Activated CD4-positive, alpha-beta T cell treated with anti-CD3 and anti-CD28 coated beads, Interleukin-2, amount 50 U/mL, for 4 hours (primary cell): ENCODE measurements around the gene IL18R1.

Experiments
- DNase-seq, 2 experiments: peaks; one replicate each; pipeline ENCODE4 v3.0.0-alpha.2; 2020

IL18R1 gene

DNA sequence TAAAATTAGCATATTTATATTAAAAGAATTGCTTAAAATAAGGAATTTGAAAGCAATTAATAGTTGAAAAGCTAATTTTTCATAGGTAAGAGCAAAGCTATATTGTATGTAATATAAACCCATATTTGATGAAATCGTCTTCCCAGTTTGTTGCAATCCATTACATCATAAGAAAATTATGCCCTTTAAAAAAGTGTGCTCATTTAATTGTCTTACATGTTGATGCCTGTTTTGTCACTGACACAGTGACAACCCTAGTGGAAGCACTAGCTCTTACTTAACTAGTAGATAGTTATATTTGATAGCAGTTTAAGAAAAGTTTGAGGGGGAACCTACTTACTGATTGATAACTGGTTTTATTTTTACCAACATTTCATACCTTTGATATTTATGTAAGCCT is 37.3 kb downstream of the IL18R1 start:
- no peak for DNase-seq

DNA sequence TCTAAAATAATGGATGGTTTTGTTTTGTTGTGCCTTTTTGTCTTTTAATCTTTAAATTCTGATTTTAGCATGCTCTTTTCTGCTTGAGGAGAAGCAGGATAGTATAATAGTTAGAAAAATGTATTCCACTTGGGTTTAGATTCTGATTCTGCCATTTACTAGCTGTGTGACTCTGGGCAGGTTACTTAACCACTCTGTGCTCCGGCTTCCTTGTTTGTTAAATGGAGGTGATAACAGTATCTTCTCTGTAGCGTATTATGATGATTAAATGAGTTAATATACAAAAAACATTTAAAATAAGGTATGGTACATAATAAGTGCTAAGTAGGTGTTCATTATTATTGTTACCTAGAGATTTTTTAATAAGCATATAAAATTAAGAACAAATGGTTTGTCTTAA is 40.4 kb downstream of the IL18R1 start:
- no peak for DNase-seq

DNA sequence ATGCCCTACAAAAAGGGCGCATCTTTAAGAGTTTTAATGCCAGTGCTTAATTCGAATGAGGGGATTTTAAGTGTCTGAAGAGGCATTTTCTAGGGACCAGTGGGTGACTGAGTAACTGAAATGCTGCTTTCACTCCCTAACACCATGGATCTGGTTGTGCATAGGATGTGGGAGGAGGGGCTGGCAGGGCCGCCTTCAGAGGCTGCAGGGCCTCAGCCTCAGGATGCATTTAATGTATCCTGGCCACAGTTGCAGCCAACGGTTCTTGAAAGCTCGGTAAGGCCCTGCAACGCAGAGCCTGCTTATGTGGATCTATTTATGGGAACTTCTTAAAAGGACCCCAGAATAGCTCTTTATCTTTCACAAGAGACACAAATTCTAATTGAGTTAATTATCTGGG is 41.6 kb downstream of the IL18R1 start:
- DNase-seq: no peak

DNA sequence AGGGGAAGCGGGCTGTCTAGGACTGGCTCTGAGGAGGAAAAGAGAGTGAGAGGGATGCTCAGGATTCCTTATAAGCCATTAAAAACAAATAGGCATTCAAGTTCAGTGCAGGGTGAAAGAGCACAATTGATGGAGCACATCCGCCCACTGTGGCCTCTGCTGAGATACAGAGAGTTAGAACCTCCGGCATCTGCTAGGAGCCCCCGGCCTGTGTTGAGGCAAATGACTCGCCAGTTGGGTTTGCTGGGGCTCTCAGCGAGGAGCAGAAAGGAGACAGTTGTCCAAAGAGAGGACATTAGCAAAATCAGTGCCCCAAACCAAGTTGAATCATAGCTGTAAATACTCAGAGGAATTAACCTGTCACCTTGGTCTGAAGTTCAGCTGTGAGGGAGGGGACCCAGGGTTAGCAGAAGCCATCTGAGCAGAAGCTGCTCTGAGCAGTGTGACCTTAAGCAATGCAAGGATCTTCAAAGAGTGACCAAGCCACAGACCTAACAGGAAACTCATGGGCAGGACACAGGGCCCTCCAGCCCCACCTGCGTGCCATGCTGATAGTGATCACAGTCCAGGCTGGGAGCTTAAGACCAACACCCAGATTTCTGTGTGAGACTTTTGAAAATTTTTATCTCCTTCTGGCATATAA is 44.0 kb downstream of the IL18R1 start:
- no peak for DNase-seq

DNA sequence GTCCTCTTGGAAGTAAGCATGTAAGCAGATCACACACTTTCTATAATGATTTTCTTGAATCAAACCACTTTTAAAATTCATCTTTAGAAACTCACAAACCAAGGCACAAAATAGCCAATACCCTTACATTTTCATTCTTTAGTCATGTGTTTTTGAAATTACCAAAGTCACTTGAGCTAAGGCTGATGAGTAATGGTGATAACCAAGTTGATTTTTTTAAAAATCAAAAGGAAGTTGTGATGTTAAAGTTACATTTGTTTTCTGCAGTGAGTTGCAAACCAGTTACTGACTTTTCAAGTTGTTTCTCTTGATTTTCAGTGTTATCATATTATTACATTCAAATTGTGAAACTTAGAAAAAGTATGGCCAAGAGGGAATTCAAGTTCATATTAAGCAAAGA is 45.9 kb downstream of the IL18R1 start:
- no peak for DNase-seq

DNA sequence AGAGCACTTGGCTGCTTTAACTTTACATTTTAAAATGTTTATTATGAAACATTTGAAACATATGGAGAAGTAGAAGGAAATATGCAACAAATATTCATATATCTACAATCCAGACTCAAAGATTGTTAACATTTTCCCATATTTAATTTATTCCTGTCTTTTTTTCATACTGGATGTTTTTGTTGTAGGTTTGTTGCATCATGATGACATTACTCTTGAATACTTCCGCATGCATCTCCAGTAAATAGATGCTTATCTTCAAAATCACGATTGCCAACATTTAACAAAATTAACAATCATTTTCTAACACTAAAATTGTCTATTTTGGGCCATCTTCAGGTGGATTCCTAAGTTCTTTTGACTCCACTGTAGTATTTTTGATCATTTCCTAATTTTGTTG is 46.3 kb downstream of the IL18R1 start:
- DNase-seq: no peak

DNA sequence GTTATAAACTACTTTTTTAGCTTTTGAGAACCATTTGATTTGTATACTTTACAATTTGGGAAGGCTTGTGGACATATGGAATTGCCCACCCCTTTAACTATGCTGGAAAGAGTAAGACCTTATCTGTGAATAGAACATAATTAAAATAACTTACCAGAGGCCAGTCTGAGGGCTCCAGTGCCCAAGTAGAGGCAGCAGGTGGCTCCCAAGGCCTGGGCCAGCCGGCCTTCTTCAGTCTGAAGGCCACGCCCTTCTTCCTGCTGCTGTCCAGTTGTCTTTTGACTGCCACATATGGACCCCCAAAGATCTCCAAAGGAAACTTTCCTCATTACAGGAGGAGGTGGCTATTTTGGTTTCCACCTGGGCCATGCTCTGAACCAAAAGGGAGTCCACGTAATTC is 55.4 kb downstream of the IL18R1 start:
- DNase-seq: no peak

DNA sequence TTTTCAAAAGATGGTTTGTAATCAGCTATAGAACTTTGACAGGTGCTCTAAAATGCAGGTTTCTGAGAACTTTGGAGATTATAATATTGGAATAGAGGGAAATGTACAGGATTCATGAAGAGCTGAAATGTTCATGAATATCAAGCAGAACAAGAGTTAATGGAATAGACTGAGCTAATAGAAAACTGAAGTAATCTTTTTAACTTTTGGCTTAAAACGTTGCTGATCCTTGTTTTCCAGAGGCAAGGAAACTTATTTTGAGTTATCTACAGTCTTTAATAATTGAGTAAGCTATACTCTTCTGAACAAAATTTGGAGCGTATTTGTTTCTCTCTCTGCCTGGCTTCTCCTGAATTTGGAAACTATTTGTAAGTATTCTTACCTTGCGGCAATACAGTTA is 56.6 kb downstream of the IL18R1 start:
- no peak for DNase-seq

DNA sequence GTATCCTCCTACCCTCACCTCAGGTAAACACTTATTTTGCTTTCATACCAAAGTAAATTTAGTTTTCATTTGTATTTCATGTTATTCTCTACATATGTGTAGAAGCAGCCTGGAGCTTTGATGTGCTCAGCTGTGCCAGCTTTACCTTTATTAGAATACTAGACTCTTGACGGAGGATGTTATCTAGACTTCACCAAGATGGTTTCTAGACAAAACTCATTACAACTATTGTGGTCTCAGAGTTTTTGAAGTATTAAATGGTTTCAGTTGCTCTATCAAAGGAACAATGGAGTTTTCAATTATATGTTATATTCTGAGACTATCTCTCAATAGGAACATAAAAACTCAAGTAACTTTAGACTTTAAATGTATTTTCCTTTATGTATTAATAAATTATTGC is 62.4 kb downstream of the IL18R1 start:
- DNase-seq: no peak

DNA sequence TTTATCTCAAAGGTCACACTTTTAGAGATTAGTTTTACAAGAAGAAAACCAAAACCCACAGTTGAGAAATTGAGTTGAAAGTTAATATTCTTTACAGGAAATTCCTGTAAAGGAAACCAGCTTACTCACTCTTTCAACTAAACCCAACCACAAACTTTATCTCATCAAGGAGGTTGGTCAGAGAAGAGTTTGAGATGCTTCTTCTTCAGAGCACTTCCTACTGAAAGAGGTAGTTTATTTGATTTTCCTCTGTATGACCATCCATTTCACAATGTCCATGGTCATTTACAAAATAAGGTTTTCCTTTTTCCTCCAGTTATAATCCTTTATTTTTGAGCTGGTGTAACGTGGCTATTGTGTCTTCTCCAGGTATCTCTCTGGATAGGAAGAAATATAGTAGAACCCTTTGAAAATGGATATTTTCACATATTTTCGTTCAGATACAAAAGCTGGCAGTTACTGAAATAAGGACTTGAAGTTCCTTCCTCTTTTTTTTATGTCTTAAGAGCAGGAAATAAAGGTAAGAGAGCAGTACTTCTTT is 62.9 kb downstream of the IL18R1 start:
- DNase-seq: no peak

DNA sequence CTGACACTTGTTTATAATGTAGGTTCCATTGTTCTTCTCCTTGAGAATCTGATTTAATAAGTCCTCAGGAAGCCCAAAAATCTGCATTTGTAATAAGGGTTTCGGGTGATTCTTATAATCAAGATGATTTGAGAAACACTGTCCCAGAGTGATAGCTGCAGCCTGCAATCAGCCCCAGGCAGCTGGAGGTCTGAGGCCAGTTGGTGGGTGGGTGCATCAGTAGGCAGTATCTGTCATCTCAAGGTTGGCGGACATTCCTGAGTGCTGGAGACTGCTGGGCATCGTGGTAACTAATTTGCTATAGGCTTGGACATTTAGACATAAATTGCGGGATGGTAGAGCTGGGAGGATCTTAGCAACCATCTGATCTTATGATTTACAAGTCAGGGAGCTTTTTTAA is 64.7 kb downstream of the IL18R1 start:
- no peak for DNase-seq

DNA sequence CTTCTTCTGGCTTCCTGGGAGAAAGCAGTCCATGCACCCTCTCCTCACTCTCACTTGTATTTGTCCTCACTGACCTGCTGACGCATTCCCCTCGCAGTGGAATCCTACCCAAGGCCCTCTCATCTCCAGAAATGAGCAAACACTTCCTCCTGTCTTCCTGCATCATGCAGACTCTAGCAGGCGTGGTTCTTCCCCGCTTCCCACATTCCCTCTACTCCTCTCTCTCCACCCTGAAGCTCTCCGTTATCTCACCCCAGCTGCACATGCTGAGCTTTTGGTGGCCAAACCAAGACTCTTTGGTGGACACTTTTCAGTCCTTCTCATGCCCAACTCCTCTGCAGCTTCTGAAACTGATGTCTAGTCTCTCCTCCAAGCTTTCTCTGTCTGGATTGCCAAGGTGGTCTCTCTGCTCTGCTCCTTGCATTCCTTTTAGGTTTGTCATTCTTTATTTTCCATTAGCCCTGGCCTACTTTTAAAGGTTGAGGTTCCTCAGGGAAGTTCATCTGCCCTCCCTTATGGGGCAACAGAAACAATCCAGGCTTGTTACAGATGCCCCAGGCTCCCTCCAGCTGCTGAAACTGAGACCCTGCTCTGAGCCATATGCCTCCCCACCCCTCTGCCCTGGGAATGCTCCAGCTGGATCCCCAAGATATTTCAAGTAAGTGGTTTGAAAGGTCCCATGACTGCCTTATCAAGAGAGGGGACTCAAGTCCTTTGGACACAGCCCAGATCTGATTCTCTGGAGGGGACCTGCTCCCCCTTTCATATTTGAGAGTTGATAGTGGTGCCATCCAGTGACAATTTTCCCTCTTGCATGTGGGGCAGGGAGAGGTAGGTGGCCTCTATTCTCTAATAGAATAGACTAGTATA is 66.5 kb downstream of the IL18R1 start:
- no peak for DNase-seq

DNA sequence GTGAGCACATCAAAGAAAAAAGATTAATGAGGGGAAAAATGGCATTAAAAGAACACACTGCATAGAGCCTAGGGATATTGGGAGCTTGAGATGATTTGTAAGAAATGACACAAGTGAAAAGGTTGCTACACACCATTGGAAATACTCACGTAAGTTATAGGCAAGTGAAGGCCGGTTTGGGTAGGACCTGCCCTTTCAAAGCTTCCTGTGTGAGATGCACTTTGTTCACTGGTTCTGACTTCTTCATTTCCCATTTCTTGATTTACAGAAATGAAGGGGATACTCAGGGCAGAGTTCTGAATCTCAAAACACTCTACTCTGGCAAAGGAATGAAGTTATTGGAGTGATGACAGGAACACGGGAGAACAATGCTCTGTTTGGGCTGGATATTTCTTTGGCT is 67.3 kb downstream of the IL18R1 start, which contains the start of gene IL18RAP:
Gene IL18RAP, plus strand, starts transcription at position 251 of the 400 bp plus-strand sequence. Its CDS starts 118 bp downstream, at position 369.
- DNase-seq: no peak

DNA sequence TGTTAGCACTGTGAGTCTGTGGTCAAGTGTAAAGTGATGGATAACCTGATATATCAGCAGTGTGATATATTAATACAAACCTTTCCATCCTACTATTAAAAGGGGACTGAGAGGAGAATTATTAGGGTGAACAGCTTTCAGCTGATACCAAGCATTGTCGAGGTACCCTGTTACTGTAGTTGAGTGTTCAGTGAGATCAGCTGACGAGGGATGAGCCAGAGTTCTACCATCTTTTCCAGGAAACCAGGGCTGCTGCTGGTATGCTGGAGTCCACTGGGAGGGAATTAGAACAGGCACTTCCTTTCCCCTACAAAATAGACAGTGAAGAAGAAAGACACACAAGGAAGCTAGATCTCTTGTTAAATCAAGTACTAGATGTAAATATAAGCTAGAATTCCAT is 67.8 kb downstream of the IL18R1 start:
- DNase-seq: no peak

DNA sequence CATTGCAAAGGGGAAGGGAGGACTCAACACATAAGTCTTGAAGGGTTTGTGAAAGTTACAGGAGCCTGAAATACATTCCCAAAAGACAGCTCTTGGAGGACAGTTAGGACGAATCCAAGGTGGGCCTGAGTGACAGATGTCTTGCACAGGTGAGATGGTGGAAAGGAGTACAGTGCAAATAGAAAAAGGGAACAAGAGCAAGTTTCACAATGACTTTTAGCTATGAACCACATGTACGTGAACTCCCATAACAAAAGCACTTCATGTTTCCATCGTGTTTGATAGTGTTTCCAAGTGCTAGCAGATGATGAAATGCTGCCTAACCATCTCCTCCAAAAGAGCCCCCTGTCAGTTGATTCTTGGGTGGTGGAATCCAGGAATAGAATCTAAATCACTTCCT is 69.2 kb downstream of the IL18R1 start:
- no peak for DNase-seq

DNA sequence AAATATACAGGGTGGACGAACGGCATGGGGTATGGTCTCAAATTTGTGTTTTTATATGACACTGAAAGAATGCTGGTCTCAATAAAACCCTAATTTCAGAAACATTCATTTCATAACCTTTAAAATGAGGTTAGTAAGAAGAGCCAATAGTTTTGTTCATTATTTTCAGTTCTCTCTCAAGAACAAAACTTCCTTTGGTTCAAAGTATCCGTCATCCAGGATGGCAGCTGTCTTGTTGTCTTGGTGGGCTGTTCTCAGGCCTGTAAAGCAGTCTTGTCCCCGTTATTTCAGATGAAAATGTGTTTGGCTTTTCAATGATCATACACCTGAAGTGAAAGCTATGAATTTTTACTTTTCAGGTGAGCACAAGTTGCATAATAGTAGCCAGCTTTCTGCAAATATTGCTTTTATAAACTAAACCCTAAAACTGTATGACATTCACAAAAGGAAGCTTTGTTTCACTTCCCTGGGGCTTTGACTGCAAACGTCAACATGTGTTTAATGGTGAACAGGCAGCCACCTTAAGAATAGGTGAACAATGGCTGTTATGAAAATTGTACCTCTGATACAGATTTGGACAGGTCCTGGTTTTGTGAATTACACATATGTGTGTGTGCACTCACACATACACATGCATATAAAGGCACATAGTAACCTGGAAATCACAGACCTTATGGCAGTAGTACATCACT is 70.0 kb downstream of the IL18R1 start:
- DNase-seq: no peak

DNA sequence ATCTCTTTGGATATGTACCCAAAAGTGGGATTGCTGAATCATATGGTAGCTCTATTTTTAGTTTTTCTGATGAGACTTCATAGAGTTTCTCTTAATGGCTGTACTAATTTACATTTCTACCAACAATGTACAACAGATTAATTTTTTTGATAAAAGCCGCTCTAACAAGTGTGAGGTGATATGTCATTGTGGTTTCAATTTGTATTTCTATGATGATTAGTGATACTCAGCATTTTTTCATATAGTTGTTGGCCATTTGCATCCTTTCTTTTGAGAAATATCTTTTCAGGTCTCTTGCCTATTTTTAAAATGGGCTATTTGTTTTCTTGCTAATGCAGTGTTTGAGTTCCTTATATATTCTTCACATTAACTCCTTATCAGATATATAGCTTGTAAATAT is 71.7 kb downstream of the IL18R1 start:
- DNase-seq: no peak

DNA sequence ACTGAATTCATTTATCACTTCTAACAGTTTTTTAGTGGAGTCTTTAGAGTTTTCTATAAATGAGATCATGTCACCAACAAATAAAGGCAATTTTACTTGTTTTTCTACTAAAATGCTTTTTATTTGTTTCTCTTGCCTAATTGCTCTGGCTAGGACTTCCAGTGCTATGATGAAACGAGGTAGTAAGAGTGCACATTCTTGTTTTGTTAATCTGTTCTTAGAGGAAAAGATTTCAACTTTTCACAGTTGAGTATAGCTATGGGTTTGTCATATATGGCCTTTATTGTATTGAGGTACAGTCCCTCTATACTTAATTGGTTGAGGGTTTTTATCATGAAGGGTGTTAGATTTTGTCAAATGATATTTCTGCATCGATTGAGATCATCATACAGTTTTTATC is 73.0 kb downstream of the IL18R1 start:
- no peak for DNase-seq

DNA sequence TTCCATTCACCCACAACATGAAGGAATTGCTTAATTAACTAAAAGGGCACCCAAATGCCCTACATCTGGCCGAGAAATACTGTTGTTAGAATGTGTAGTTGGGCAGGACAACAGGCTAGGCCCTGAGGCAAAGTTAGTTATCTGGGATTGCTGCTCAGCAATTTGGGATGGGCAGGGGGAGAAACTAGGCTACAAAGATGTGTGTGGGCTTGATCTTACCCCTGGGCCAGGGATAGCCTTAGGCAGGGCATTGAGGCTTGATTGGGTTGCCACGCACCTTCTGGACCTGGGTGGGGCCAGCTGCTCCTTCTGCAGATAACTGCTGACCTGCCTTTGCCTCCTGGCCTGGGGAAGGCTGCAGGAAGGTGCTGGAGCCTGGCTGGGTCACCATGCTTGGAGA is 76.8 kb downstream of the IL18R1 start:
- no peak for DNase-seq

DNA sequence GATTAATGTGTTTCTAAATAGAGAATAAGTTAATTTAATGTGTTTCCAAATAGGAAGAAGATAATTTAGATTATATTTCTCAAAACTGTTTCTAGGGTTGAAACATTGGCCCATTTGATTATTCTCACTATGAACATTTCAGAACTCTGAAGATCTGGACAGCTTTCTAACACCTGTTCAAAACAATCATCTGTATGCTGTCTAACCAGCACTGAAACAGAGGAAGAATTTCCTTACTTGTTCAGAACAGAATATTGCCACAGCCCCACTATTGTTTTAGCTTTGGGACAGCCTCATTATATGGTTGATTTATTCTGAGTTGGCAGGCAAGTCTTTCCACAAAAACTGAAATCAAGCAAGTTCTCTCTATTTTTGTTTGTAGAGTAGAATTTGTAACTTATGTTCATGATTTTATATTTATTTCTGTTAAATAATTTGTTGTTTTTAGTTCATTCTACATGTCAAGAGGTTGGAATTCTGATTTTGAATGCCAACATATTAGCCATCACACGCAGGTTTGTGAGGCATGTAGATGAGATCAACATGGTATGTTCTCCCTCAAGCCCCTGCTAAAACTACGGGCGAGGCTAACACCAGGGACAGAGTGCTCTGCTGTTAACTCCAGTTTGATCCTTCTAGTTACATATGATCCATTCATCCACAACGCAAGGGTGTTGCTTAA is 78.5 kb downstream of the IL18R1 start:
- no peak for DNase-seq

DNA sequence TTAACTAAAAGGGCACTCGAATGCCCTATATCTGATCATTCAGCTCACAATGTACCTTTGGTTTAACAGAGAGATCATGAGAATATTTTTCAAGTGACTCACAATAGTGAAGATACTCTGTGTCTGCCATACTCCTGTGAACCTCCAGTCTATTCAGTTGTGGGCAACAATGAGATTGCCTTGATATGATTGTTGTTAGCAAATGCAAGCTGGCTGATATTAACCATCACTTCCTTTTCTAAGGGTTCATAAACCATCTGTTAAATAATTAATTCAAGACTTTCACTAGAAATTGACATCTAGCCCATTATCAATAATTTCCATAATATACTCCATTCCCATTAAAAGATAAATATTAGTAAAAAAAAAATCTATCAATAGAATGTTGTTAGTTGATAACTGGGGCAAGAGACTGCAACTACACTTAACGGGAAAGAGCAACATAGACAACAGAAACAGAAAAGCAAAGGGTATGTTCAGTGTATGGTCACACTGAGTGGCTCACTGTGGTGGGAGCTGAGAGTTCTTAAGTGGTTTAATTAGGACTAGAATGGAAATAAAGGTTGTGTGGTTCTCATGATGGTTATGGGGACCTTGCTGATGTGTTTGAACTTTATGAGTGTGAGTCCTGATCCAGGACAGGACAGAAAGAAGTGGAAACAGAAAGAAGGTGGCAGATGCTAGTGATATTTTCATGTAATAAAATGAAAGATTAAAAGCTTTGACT is 79.2 kb downstream of the IL18R1 start:
- no peak for DNase-seq

DNA sequence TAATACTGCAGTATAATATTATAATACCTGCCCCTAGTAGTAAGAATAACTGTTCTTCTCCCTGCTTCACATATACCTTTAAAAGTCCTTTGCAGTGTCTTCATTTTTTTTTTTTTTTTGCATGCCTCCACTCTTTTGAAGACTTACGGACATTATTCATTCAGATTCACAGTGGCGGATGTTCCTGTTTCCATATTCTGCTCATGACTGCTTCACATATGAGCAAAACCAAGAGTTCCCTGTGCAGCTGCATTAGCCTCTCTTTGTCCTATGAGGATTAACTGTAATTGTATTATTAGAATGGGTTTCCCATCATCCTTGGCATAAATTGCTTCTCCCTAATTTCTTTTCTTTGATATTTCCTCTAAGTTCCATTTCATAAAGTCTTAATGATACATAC is 80.1 kb downstream of the IL18R1 start:
- no peak for DNase-seq
